Neutrophil (primary cell): Measurements from ENCODE around the gene SKIC8.

Experiments
- H3K27ac ChIP-seq: fragments of 200-600 bp; sonication (generic); 2 replicates; pipeline ENCODE4 v1.5.1; 2016; ENCODE audit warnings: mild to moderate bottlenecking, moderate library complexity
- H3K27me3 ChIP-seq: fragments of 200-600 bp; sonication (generic); 2 replicates; pipeline ENCODE4 v1.6.0; 2016; ENCODE audit warnings: mild to moderate bottlenecking
- H3K36me3 ChIP-seq: fragments of 200-600 bp; sonication (generic); 2 replicates; pipeline ENCODE4 v1.5.1; 2017
- H3K4me1 ChIP-seq, 2 experiments: fragments of 200-600 bp in 1 of 2; sonication (generic) in 1 of 2; 1 replicate in 1 of 2; 2 replicates in 1 of 2; pipeline versions ENCODE4 v1.5.1 to v1.6.1; 2013 to 2016; ENCODE audit warnings: low read depth in 1 of 2, low read length in 1 of 2, mild to moderate bottlenecking in 1 of 2, moderate library complexity in 1 of 2; ENCODE audit not compliant: control insufficient read depth in 1 of 2, insufficient read depth in 1 of 2
- H3K4me3 ChIP-seq, 2 experiments: fragments of 200-600 bp in 1 of 2; sonication (generic) in 1 of 2; 1 replicate in 1 of 2; 2 replicates in 1 of 2; pipeline ENCODE4 v1.5.1; 2013 to 2016; ENCODE audit warnings: low read depth in 1 of 2, low read length in 1 of 2, mild to moderate bottlenecking in 1 of 2, moderate library complexity in 1 of 2
- H3K9me3 ChIP-seq: fragments of 200-600 bp; sonication (generic); 2 replicates; pipeline ENCODE4 v1.5.1; 2016
- TF ChIP-seq, protein P1 (sequence below): fragments of 200-600 bp; sonication (generic); IDR thresholded peaks from 2 replicates; pipeline ENCODE4 v1.5.1; 2016; ENCODE audit warnings: antibody characterized with exemption

SKIC8 gene

DNA sequence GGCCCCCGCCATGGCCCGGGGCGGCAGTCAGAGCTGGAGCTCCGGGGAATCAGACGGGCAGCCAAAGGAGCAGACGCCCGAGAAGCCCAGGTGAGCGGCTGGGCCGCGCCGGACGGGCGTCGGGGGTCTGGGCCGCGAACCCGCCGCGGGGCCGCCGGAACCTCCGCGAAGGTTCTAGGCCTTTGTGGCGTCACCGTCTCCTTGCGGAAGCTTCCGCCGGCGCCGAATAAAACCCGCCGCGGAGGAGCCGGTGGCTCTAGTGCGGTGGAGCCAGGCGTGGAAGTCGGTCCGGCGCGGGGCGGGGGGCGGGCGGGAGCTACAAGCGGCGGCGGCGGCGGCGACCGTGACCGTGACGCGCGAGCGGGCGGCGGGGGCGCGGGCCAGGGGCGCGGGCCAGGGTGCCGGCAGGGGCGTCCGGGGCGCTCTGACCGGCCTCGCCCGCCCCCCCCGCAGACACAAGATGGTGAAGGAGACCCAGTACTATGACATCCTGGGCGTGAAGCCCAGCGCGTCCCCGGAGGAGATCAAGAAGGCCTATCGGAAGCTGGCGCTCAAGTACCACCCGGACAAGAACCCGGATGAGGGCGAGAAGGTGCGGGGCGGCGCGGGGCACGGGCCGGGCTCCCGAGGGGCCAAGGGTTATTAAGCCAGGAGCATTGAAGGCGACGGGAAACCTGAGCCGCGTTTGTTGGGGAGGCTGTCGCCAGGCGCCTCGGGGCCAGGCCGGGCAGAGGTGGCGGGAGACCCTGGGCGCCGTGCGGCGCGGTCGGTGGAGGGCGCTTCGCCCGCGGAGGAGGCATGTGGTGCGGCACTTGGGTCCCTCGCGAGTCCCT lies 34.9 kb downstream of the SKIC8 start, which contains the start of gene DNAJA4:
DNAJA4 (plus strand) TSS at position 259 of the 833 bp plus-strand sequence; CDS start at position 461, 202 bp downstream.
- no peaks in the 10 kb centered on the region for H3K36me3 ChIP-seq
- peaks cover 10 to 14% of the 10 kb centered on the region in 2 experiments for H3K4me1 ChIP-seq
- peak within 1 kb of the TSS; percentile 53 to 63 for H3K4me3 ChIP-seq
- TF ChIP-seq, protein P1, sequence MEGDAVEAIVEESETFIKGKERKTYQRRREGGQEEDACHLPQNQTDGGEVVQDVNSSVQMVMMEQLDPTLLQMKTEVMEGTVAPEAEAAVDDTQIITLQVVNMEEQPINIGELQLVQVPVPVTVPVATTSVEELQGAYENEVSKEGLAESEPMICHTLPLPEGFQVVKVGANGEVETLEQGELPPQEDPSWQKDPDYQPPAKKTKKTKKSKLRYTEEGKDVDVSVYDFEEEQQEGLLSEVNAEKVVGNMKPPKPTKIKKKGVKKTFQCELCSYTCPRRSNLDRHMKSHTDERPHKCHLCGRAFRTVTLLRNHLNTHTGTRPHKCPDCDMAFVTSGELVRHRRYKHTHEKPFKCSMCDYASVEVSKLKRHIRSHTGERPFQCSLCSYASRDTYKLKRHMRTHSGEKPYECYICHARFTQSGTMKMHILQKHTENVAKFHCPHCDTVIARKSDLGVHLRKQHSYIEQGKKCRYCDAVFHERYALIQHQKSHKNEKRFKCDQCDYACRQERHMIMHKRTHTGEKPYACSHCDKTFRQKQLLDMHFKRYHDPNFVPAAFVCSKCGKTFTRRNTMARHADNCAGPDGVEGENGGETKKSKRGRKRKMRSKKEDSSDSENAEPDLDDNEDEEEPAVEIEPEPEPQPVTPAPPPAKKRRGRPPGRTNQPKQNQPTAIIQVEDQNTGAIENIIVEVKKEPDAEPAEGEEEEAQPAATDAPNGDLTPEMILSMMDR = no peak
- H3K27ac ChIP-seq = no peak within 1 kb of the TSS
- H3K9me3 ChIP-seq = no peaks in the 10 kb centered on the region
- peaks cover 11% of the 10 kb centered on the region for H3K27me3 ChIP-seq

GRCh38 chr15:78263907-78264303 lies 35.5 kb downstream of the SKIC8 start:
- TF ChIP-seq, protein P1 = no peak
- H3K4me1 ChIP-seq = peaks cover 10 to 14% of the 10 kb centered on the region in 2 experiments
- H3K9me3 ChIP-seq = no peaks in the 10 kb centered on the region
- no peak overlapping the region for H3K27ac ChIP-seq
- H3K27me3 ChIP-seq = peaks cover 11% of the 10 kb centered on the region
- peak overlapping the region in 1 of 2 experiments; percentile 63 for H3K4me3 ChIP-seq
- H3K36me3 ChIP-seq = no peaks in the 10 kb centered on the region

DNA sequence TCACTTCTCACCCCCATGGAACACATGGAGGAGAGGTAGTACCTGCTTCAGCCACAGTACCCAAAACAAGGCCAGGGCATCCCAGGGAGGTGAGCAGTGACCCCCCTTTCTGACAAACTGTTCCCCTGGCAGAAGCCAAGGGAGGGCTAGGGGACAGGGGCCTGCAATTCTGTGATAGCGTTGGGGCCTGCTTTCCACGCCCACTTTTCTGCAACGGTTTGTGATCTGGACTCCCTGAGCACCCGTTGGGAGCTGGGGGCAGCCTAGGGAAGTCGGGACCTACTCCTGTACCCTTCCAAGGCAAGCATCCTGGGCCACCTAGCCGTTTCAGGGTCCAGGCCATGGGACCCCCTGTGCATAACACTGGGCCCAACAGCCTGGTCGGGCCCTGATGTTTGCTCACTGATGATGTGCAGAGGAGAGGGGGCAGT lies 36.0 kb downstream of the SKIC8 start:
- Histone ChIP-seq H3K4me1 (peaks cover 10 to 14% of the 10 kb centered on the region in 2 experiments), H3K36me3 (no peaks in the 10 kb centered on the region), H3K9me3 (no peaks in the 10 kb centered on the region), H3K27ac (no peak overlapping the region), H3K27me3 (peaks cover 11% of the 10 kb centered on the region), H3K4me3 (no peak overlapping the region)
- TF ChIP-seq, protein P1 = no peak

GRCh38 chr15:78261062-78261461 lies 38.3 kb downstream of the SKIC8 start:
- Histone ChIP-seq H3K4me1 (peaks cover 10 to 14% of the 10 kb centered on the region in 2 experiments), H3K27me3 (peaks cover 11% of the 10 kb centered on the region), H3K4me3 (no peak overlapping the region), H3K27ac (no peak overlapping the region), H3K36me3 (no peaks in the 10 kb centered on the region), H3K9me3 (no peaks in the 10 kb centered on the region)
- TF ChIP-seq, protein P1 = no peak

DNA sequence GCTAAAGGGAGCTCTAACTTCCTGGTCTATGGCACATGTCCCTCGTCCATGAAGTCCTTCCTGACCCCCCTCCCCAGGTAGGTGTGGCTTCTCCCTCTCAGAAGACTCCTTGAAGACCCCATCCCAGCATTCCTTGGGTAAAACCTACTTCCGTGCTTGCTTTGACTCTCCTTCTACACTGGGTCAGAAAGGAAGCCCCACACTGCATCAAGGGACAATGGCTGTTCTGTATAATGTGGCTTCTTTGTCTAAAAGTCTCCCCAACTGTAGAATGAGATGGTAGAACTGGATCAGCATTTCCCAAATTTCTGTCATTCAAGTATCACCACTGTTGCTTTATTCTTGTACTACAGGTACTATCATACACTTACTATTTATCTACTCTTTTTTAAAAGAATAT lies 38.9 kb downstream of the SKIC8 start:
- H3K9me3 ChIP-seq = no peaks in the 10 kb centered on the region
- H3K4me1 ChIP-seq = peaks cover 8 to 9% of the 10 kb centered on the region in 2 experiments
- TF ChIP-seq, protein P1 = no peak
- no peaks in the 10 kb centered on the region for H3K36me3 ChIP-seq
- peaks cover 11% of the 10 kb centered on the region for H3K27me3 ChIP-seq
- no peak overlapping the region for H3K27ac ChIP-seq
- no peak overlapping the region for H3K4me3 ChIP-seq
